ENCODE measurements around the gene HMCN2.
"Not testable (repeated sequence)": the region's sequence is repeated elsewhere in the genome, so short reads cannot be mapped to it uniquely, and the experiment has no call there.

Gene HMCN2

DNA sequence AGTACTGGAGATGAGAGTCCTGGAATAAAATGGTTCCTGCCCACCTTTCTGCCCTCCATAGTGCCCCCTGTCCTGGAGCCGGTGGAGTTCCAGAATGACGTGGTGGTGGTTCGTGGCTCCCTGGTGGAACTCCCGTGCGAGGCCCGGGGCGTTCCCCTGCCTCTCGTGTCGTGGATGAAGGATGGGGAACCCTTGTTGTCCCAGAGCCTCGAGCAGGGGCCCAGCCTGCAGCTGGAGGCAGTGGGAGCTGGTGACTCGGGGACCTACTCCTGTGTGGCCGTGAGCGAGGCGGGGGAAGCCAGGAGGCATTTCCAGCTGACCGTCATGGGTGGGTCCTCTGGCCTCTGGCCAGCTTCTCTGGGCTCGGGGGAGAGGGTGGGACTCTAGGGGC lies 128.1 kb downstream of the HMCN2 start:
- no peak for DNase-seq (ENCODE audit: low spot score)

DNA sequence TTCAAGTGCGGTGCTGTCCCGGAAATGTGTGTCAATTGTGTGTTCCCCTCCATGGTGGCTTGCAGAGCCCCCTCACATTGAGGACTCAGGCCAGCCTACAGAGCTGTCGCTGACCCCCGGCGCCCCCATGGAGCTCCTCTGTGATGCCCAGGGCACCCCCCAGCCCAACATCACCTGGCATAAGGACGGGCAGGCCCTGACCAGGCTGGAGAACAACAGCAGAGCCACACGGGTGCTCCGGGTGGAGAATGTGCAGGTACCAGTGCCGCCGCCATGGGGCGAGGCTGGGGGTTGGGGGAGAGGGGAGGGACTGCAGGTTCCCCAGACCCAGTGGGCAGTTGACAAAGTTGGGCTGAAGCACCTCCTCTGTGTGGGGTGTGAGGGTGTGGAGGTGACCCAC lies 128.8 kb downstream of the HMCN2 start:
- no peak for DNase-seq (ENCODE audit: low spot score)

DNA sequence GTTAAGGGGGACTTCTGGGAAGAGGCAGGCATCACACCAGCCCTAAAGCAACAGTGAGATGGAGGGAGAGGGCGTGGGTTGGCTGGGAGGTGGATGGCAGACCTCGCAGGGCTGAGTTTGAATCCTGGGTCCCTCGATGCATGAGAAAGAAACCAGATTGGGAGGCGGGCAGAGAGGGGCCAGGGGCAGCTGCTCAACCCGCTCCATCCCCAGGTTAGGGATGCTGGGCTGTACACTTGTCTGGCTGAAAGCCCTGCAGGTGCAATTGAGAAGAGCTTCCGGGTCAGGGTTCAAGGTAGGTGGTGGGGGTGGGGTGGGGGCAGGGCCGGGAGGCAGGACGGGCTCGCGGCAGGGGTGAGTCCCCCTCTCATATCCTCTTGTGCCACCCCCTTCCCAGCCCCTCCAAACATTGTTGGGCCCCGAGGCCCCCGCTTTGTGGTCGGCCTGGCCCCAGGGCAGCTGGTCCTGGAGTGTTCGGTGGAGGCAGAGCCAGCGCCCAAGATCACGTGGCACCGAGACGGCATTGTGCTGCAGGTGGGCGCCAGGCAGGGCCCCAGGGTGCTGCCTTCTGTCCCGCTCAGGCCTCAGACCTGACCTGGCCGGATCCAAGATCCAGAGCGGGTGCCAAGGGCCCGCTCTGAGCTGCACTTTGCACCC lies 129.4 kb downstream of the HMCN2 start:
- DNase-seq (ENCODE audit: low spot score), result no peak

DNA sequence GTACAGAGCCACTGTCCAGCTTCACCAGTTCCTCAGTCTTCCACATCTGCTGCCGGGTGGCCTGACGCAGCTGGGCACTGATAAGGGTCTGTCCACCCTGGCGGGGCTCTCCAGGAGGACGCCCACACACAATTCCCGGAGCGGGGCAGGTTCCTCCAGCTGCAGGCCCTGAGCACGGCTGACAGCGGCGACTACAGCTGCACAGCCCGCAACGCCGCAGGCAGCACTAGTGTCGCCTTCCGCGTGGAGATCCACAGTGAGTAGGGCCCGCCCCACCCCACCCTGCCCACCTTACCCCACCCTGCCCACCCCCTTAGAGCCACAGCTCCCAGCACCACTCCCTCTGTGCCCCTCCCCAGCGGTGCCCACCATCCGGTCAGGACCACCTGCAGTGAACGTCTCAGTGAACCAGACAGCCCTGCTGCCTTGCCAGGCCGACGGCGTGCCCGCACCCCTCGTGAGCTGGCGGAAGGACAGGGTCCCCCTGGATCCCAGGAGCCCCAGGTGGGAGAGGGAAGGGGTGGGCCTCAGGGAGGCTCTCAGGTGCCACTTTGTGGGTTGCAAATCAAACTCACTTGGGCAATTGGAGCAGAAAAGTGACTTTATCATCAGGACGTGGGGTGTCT lies 130.4 kb downstream of the HMCN2 start:
- no peak for DNase-seq (ENCODE audit: low spot score)

DNA sequence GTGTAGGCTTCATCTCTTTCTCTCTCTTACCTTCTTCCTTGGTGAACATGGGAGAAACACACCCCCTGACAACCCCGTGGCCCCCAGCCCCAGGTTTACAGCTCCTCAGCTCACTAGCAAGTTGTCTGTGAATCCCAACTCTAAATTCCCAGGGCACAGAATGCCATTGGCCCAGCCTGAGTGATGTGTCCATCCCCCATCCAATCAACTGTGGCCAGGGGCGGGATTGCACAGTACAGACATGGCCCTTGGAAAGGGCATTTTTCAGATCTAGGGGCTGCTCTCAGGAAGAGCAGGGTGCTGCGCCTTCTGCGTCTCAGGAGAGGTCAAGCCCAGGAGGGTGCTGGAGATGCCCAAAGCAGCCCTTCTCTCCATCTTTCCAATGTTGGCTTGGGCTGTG lies 131.0 kb downstream of the HMCN2 start:
- no peak for DNase-seq (ENCODE audit: low spot score)

DNA sequence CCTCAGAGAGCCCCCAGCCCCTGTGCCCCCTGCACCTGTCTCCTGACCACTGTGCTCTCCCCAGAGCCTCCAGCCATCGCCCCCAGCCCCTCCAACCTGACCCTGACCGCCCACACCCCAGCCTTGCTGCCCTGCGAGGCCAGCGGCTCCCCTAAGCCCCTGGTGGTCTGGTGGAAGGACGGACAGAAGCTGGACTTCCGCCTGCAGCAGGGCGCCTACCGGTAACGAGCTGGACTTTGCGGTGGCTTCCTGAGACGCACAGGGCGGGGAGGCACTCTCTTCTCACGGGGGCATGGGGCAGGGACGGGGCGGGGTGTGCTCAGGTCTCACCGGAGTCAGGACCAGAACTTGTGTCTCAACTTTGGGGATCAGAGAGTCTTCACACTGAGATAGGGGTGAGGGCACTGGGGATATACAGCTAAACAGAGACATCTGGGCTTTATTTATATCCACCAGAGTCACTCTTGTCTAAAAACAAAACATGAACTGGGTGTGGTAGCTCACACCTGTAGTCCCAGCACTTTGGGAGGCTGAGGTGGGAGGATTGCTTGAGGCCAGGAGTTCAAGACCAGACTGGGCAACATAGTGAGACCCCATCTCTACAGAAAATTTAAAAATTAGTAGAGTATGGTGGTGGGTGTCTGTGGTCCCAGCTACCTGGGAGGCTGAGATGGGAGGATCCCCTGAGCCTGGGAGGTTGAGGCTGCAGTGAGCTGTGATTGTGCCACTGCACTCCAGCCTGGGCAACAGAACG lies 133.1 kb downstream of the HMCN2 start:
- no peak for DNase-seq (ENCODE audit: low spot score)

DNA sequence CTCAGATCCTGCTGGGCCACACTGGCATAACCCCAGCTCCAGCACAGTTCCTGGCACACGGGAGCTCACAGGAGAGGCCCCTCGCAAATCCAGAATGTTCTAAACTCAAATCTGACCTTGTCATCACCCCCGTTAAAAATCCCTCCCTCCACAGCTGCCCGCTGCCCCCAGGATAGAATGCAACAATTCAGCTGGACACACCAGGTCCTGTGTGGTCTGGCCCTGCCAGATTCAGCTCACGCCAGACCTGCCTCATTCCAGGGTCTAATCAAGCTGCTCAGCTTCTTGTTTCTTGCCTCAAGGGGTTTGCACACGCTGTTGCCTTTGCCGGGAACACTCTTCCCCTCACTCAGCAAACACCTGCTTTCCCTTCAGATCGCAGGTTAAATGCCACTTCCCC lies 134.2 kb downstream of the HMCN2 start:
- DNase-seq (ENCODE audit: low spot score), result no peak

DNA sequence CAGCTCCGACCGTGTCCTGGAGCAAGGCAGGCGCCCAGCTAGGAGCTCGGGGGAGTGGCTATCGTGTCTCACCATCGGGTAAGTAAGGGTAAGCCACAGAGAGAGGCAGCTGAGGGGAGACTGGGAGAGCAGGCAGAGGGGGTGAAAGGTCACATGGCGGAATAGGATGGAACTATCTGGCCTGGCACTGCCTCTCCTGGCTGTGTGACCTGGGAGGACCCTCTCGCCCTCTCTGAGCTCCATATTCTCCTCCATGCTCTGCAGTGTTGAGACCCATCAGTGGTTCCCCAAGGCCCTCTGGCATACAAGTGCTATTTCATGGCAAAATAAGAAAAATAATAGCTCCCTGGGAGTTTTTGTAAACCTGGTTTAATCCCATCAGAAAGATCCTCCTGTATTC lies 135.3 kb downstream of the HMCN2 start:
- no peak for DNase-seq (ENCODE audit: low spot score)

DNA sequence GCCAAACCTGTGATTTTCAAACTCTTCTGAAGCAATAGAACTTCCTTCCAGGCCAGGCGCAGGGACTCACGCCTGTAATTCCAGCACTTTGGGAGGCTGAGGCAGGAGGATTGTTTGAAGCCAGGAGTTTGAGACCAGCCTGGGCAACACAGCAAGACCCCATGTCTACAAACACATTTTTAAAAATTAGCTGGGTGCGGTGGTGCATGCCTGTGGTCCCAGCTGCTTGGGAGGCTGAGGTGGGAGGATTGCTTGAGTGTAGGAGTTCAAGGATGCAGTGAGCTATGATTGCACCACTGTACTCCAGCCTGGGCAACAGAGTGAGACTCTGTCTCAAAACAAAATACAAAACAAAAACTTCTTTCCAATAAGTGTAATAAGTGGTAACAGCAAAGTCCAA lies 136.2 kb downstream of the HMCN2 start:
- not testable (repeated sequence) for DNase-seq (ENCODE audit: low spot score)

DNA sequence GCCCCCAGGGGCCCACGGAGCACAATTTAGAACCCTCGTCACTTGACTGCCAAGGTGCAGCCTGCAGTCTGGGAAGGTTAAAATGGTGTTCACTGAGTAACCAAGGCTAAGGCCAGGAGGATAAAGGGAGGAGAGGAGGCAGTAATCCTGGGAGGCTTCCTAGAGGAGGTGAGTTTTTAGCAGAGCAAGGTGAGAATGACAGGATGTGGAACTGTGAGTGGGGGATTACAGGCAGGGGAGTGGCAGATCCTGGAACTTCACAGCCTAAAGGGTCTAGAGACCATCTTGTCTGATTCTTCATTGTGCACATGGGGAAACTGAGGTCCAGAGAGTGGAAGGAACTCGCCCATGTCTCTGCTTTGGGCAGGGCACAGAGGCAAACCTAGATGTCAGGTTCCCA lies 136.7 kb downstream of the HMCN2 start:
- DNase-seq (ENCODE audit: low spot score), result no peak

DNA sequence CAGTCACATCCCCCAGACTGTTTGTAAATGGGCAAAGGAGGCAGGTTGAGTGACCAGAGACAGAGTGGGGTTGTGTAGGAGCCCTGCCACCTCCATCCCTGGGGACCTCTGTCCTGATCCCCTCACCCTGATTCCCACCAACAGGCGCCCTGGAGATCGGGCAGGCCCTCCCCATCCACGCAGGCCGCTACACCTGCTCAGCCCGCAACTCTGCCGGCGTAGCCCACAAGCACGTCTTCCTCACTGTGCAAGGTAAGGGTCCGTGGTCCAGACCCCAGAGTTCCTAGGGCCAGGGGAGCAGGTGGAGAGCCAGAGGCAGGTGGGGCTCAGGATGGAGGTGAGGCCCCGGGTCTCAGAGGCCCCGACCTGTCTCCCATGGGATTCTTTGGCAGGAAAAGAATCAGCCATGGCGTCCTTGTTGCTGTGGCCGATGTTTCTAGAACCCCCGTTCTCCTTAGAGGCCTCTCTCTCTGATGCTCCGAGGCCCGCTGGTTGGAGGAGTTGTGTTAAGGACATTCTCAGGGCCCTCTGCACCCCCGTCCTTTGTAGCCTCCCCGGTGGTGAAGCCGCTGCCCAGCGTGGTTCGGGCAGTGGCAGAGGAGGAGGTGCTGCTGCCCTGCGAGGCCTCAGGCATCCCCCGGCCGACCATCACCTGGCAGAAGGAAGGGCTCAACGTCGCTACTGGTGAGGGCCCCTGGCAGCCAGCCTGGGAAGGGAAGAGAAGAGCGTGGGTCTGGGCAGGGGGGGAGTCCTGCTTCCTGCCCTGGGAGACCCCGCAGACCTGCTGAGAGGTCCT lies 137.3 kb downstream of the HMCN2 start:
- no peak for DNase-seq (ENCODE audit: low spot score)

DNA sequence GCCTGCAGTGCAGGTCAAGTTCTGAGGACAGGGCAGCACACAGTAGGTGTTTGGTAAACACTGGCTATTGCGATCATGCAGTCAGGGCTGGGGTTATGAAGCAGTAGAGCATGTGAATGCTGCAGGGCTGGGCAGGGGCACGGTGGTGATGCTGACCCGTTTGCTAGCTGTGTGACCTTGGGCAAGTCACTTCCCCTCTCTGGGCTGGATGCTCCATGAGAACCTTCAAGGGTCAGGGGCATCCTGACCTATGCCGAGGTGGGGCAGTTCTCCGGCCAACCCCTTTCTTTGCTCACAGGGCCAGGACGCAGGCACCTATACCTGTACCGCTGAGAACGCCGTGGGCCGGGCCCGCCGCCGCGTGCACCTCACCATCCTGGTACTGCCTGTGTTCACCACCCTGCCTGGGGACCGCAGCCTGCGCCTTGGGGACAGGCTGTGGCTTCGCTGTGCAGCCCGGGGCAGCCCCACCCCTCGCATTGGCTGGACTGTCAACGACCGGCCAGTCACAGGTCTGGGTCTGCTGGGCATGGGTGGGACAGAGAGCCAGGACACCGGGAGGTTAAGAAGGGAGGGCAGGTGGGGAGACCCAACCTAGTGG lies 140.2 kb downstream of the HMCN2 start:
- no peak for DNase-seq (ENCODE audit: low spot score)

DNA sequence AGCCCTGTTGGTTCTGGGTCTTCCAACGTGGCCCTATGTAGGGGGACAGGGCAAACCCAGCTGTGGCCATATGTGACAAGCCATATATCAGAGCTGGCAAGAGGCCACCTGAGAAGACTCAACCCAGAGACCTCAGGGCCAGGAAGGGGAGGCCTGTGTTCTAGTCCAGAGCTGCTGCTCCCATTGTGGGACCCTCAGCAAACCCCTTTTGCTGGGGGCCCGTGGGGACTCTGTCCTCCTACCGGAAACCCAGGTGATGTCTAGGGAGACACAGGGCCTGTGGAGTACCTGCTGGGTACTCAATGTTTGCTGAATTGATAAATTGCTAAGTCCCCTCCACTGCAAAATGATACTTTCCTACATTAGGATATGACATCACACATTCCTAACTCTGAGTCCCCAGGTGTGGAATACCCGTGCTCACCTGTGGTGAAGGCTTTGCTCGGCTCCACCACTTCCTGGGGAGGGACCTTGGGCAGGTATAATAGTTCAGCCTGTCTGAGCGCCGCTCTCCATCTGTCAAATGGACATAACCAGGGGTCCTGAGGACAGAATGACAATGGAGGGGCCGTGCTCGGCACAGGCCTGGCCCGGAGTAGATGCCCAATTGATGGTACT lies 140.8 kb downstream of the HMCN2 start:
- no peak for DNase-seq (ENCODE audit: low spot score)

DNA sequence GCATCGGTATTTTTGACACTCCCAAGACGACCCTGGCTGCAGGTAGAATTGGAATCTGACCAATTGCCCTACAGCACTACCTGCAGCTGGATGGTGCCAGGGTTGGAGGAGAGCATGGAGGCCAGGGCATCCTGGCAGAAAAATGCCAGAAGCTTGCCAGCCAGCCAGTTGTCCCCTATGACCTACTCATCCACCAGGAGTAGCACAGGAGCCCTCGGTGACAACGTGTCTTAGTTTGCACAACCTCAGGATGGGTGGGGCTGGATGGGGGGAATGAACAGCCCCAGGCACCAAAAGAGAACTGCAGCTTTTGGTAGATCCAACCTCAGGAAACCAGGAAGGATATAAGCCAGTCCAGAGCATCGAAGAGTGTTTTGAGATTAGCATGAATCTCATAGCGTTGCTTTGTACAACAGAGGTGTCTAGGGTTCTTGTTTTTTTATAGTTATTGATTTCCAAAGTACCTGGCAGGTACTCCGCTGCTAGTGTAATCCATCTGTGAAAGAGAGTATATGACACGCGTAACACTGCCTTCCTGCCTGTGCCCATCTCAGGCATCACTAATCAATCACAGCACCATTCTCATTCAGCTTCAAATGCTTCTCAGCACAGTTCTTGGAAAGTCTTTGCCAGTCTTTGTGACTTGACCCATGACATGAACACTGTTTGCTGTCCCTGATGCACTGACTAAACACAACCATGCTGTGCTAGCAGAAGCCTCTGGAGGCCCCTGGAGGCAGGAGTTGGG lies 142.5 kb downstream of the HMCN2 start:
- DNase-seq (ENCODE audit: low spot score), result no peak

DNA sequence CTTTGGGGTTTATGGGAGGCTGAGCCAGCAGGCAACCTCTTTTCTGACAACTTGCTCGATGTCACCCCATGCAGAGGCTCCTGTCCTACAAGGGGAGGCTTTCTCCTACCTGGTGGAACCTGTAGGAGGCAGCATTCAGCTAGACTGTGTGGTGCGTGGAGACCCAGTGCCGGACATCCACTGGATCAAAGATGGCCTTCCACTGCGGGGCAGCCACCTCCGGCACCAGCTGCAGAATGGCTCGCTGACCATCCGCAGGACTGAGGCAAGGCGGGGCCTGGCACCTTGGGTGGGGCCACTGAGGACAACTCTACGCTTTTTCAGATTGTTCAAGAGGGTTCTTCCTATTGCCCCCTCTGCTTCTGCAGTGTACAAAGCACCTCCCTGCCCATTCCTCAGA lies 143.1 kb downstream of the HMCN2 start:
- no peak for DNase-seq (ENCODE audit: low spot score)

DNA sequence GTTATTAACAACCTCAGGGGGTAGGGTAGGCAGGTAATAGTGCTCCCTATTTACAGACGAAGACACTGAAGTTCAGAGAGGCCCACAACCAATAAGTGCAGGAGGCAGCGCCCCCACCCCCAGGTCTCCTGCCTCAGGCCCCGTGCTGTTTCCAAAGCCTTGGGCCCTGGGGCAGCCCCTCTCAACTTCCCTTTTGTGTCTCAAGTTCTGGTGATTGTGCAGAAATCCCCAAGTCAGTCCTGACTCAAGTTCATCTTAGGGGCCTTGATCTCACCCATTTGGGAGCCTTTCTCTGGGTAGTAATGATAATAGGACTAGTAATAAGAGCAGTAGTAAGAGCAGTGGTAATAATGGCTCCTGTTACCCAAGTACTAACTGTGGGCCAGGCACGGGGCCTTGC lies 143.7 kb downstream of the HMCN2 start:
- no peak for DNase-seq (ENCODE audit: low spot score)

DNA sequence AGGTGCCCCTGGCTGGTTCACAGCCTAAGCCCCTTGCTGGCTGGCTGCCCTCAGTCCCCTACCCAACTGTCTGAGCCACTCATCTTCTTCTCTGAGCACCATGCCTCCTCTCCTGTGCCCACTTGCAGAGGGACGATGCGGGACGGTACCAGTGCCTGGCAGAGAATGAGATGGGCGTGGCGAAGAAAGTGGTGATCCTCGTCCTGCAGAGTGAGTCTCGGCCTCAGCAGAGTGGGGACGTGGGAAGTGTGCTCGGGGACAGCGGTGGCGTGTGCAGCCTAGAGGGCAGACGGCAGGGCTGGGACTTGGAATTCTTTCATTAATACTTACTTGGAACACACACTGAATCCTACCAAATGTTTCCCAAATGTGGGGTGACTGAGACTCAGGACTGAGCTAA lies 144.9 kb downstream of the HMCN2 start:
- no peak for DNase-seq (ENCODE audit: low spot score)

DNA sequence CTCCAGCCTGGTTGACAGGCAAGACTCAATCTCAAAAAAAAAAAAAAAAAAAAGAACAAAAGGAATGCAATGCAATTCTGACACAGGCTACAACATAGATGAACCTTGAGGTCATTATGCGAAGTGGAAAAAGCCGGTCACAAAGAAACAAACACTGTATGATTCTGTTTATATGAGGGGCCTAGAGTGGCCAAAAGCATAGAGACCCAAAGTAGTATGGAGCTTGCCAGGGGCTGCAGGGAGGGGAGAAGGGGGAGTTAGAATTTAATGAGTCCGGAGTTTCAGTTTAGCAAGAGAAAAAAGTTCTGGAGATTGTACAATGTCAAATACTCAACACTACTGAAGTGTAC lies 146.0 kb downstream of the HMCN2 start:
- no peak for DNase-seq (ENCODE audit: low spot score)

DNA sequence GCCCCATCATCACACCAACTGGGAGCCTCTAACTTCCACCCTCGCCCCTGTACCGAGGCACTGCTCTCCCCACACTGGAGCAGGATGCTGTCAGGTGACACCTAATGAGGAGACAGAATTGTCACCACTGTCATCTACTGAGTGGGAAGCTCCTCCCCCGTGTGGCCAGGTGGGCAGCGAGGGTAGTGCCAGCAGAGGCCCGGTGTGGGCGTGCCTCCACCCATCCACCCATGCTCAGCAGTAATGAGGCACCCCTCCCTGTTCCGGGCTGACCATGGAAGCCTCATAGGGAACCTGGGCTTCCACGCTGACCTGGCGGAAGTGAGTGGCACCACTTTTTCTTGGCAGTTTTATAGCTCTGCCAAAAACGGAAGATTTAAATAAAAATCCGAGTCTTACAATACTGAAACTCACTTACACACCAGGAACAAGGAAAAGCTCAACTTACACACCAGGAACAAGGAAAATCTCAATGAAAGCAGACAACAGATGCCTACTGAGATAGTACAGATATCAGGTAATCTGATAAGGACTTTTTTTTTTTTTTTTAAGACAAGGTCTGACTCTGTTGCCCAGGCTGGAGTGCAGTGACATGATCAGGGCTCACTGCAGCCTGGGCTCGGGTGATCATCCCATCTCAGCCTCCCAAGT lies 148.6 kb downstream of the HMCN2 start:
- DNase-seq (ENCODE audit: low spot score), result no peak

DNA sequence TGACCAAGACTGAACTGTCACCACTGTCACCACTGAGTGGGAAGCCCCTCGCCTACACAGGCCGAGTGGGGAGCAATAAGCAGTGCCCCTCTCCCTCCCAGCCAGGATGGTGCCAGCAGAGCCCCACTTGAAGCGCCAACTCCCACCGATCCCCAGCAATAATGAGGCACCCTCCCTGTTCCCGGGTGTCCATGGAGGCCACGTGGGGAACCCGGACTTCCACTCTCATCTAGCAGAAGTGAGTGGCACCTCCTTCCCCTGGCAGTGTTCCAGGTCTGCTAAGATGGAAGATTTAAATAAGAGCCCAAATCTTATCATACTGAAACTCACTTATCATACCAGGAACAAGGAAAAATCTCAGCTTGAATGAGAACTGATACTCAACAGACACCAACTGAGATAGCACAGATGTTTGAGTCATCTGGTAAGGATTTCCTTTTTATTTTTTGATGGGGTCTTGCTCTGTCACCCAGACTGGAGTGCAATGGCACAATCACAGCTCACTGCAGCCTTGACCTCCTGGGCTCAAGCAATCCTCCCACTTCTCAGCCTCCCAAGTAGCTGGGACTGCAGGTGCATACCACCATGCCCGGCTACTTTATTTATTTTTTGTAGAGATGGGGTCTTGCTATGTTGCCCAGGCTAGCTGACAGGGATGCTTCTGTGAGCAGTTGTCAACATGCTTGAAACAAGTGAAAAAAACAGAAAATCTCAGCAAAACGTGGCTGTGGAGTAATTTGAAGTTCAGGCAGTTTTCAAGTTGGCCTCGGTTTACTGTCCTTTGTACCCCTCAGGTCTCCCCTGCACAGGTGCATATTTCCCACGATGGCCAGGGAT lies 149.6 kb downstream of the HMCN2 start:
- no peak for DNase-seq (ENCODE audit: low spot score)
